ENCODE measurements around the gene GCH1.
A peak's percentile ranks its signal among the peaks of the same experiment; 100 is the strongest.

- TF ChIP-seq CTCF (IDR thresholded peaks at IDR 0.05) (peak; percentile 54 to 79 (median 67)), POLR2A (IDR thresholded peaks at IDR 0.05; ENCODE audit: low read depth) (no peak)
These were observed 9.4 kb downstream of the GCH1 start for GRCh38 chr14:54893151-54893760.
